ENCODE data around the gene SLAMF8. TPM values are rescaled to one million over a fixed set of nuclear protein-coding genes. Genes with fewer than 3 reads are reported as not detected.

The SLAMF8 gene
- total and polyA plus RNA-seq, 4 donors, result 5.2 to 67.0 (median 28.4) TPM

DNA sequence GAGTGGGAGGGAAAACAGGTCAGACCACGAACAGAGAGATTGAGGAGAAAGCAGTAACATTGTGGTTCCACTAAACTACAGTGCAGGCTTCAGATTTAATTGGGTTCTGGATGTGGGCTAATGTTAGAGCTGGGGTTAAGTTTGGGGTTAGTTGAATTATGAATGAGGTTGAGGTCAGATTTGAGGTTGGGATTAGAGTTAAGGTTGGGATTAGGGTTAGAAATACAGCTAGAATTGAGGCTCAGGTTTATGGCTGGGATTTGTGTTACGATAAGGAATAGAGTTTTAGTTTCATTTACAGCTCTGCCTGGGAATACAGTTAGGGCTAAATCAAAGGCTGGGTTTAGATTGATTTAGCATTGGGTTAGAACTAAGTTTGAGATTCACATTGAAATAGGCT lies 37.6 kb downstream of the SLAMF8 start:
- Histone ChIP-seq H3K9me3 (ENCODE audit: control insufficient read depth in 4 of 4, insufficient read depth in 3 of 4, low read length in 3 of 4) (no peaks in the 10 kb centered on the region), H3K9ac (ENCODE audit: insufficient read depth in 1 of 2, low read length in 2 of 2) (no peak overlapping the region), H3K4me1 (ENCODE audit: control insufficient read depth in 5 of 5, insufficient read depth in 5 of 5, low read length in 5 of 5) (peaks cover 0 to 4% (median 0%) of the 10 kb centered on the region in 5 donors), H3K36me3 (ENCODE audit: control insufficient read depth in 4 of 4, insufficient read depth in 4 of 4, low read length in 4 of 4) (no peaks in the 10 kb centered on the region), H3K27me3 (ENCODE audit: control insufficient read depth in 3 of 3, insufficient read depth in 3 of 3, low read length in 2 of 3) (no peaks in the 10 kb centered on the region), H3K27ac (ENCODE audit: low read depth in 1 of 2, low read length in 1 of 2) (no peak overlapping the region), H3K4me3 (no peak overlapping the region)
- ATAC-seq (ENCODE audit: insufficient read depth, low FRiP score) (no peak), DNase-seq (no peak)
- WGBS, 2 donors, result 87 to 93% methylated on average over 2 of the region's 2 CpGs
- TF ChIP-seq, protein P1, sequence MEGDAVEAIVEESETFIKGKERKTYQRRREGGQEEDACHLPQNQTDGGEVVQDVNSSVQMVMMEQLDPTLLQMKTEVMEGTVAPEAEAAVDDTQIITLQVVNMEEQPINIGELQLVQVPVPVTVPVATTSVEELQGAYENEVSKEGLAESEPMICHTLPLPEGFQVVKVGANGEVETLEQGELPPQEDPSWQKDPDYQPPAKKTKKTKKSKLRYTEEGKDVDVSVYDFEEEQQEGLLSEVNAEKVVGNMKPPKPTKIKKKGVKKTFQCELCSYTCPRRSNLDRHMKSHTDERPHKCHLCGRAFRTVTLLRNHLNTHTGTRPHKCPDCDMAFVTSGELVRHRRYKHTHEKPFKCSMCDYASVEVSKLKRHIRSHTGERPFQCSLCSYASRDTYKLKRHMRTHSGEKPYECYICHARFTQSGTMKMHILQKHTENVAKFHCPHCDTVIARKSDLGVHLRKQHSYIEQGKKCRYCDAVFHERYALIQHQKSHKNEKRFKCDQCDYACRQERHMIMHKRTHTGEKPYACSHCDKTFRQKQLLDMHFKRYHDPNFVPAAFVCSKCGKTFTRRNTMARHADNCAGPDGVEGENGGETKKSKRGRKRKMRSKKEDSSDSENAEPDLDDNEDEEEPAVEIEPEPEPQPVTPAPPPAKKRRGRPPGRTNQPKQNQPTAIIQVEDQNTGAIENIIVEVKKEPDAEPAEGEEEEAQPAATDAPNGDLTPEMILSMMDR (IDR thresholded peaks at IDR 0.05; ENCODE audit: control extremely low read depth, extremely low read depth), result no peak

DNA sequence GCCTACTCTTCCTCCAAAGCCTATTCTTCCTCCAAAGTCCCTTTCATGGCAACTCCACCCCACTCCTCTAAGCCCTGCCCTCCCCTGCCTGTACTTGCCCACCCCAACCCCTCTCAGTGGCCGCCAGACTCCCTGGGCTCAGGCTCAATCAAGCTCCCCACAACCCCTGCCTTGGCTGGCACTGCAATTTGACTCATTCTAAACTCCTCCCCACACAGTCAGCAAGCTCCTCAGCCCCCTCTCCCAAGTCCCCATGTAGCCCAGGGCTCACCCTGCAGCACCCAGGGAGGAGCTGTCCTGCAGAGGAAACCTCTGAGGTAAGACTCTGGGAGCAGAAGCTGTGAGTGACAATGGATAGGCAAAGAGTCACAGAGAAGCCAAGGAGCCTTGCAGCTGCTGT lies 39.4 kb downstream of the SLAMF8 start:
- Histone ChIP-seq H3K9me3 (ENCODE audit: control insufficient read depth in 4 of 4, insufficient read depth in 3 of 4, low read length in 3 of 4) (no peaks in the 10 kb centered on the region), H3K27me3 (ENCODE audit: control insufficient read depth in 3 of 3, insufficient read depth in 3 of 3, low read length in 2 of 3) (no peaks in the 10 kb centered on the region), H3K36me3 (ENCODE audit: control insufficient read depth in 4 of 4, insufficient read depth in 4 of 4, low read length in 4 of 4) (no peaks in the 10 kb centered on the region), H3K4me3 (no peak overlapping the region), H3K27ac (ENCODE audit: low read depth in 1 of 2, low read length in 1 of 2) (no peak overlapping the region), H3K9ac (ENCODE audit: insufficient read depth in 1 of 2, low read length in 2 of 2) (no peak overlapping the region), H3K4me1 (ENCODE audit: control insufficient read depth in 5 of 5, insufficient read depth in 5 of 5, low read length in 5 of 5) (peaks cover 0 to 4% (median 0%) of the 10 kb centered on the region in 5 donors)
- 84 to 100% methylated on average over 1 of the region's 1 CpG for WGBS, 2 donors
- DNase-seq, result no peak
- ATAC-seq (ENCODE audit: insufficient read depth, low FRiP score), result no peak
- TF ChIP-seq, protein P1 (IDR thresholded peaks at IDR 0.05; ENCODE audit: control extremely low read depth, extremely low read depth), result no peak

DNA sequence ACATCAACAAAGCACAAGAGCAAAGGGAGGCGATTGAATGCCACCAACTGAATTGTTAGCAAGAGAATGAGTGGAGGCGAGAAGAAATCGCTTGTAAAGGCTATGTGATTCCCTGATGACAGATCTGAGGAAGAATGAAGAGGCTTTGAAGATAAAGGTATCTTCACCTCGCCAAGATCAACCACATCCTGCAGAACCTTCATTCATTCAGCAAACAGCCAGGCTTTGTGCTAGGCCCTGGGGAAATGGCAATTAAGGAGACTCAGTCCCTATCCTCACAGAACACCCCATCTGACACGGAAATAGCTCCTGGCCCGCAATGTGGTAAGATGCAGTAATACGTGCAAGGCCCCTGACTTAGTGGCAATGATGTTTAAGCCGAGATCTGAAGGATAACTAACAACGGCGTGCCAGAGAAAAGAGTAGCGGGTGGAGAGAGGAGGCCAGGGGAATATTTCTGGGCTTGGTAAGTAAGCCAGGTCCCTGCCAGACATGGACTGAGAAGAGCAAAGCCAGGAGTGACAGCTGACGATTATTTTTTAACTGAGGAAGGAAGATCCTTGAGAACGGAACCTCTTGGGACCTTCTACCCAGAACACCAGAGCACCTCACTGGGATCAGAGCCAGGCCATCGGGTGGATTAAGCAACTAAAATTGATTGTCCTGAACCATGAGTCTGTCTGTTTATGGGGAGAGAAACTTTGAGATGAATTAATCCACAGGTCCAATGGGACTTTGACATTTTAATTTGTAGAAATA lies 40.4 kb downstream of the SLAMF8 start:
- WGBS, 2 donors, result 76 to 86% methylated on average over 14 of the region's 14 CpGs
- TF ChIP-seq, protein P1 (IDR thresholded peaks at IDR 0.05; ENCODE audit: control extremely low read depth, extremely low read depth), result no peak
- no peak for ATAC-seq (ENCODE audit: insufficient read depth, low FRiP score)

More for the DNA sequence above, 40.4 kb downstream of the SLAMF8 start:
- no peak overlapping the region for H3K27ac ChIP-seq (ENCODE audit: low read depth in 1 of 2, low read length in 1 of 2)
- H3K36me3 ChIP-seq (ENCODE audit: control insufficient read depth in 4 of 4, insufficient read depth in 4 of 4, low read length in 4 of 4), result no peaks in the 10 kb centered on the region
- H3K9me3 ChIP-seq (ENCODE audit: control insufficient read depth in 4 of 4, insufficient read depth in 3 of 4, low read length in 3 of 4), result no peaks in the 10 kb centered on the region
- peaks cover 0 to 4% (median 0%) of the 10 kb centered on the region in 5 donors for H3K4me1 ChIP-seq (ENCODE audit: control insufficient read depth in 5 of 5, insufficient read depth in 5 of 5, low read length in 5 of 5)
- no peak for DNase-seq
- H3K9ac ChIP-seq (ENCODE audit: insufficient read depth in 1 of 2, low read length in 2 of 2), result no peak overlapping the region
- H3K27me3 ChIP-seq (ENCODE audit: control insufficient read depth in 3 of 3, insufficient read depth in 3 of 3, low read length in 2 of 3), result no peaks in the 10 kb centered on the region
- no peak overlapping the region for H3K4me3 ChIP-seq
